ENCODE results near the gene NADSYN1. TPM values are rescaled to one million over a fixed set of nuclear protein-coding genes. Genes with fewer than 3 reads are reported as not detected.

Gene NADSYN1
- total RNA-seq, 1 experiment from 2014 or later, result 34.7 TPM

- Histone ChIP-seq H3K4me3 (no peak overlapping the region), H3K36me3 (no peaks in the 10 kb centered on the region), H3K9me3 (no peaks in the 10 kb centered on the region), H3K27me3 (peaks cover 4% of the 10 kb centered on the region)
- DNase-seq, result no peak
Observed at GRCh38 chr11:71429701-71430100, 23.3 kb upstream of the NADSYN1 start.

- H3K9me3 ChIP-seq, result no peaks in the 10 kb centered on the region
- no peak for DNase-seq
- H3K4me3 ChIP-seq, result no peak overlapping the region
- peaks cover 4% of the 10 kb centered on the region for H3K27me3 ChIP-seq
- no peaks in the 10 kb centered on the region for H3K36me3 ChIP-seq
Observed at GRCh38 chr11:71430166-71430565, 22.8 kb upstream of the NADSYN1 start.

- DNase-seq, result no peak
- H3K36me3 ChIP-seq, result no peaks in the 10 kb centered on the region
- peaks cover 4% of the 10 kb centered on the region for H3K27me3 ChIP-seq
- no peak overlapping the region for H3K4me3 ChIP-seq
- H3K9me3 ChIP-seq, result no peaks in the 10 kb centered on the region
Observed at GRCh38 chr11:71431271-71431670, 21.7 kb upstream of the NADSYN1 start.

- Histone ChIP-seq H3K36me3 (no peaks in the 10 kb centered on the region), H3K9me3 (no peaks in the 10 kb centered on the region), H3K4me3 (no peak overlapping the region), H3K27me3 (no peaks in the 10 kb centered on the region; the same call in 1 of the 2 replicates)
- no peak for DNase-seq
Observed at GRCh38 chr11:71432761-71433647, 20.0 kb upstream of the NADSYN1 start.

GRCh38 chr11:71433648-71434450, 19.2 kb upstream of the NADSYN1 start:
- H3K36me3 ChIP-seq, result no peaks in the 10 kb centered on the region
- no peaks in the 10 kb centered on the region; the same call in 1 of the 2 replicates for H3K27me3 ChIP-seq
- no peak for DNase-seq
- no peak overlapping the region for H3K4me3 ChIP-seq
- H3K9me3 ChIP-seq, result no peaks in the 10 kb centered on the region

GRCh38 chr11:71434576-71435130, 18.4 kb upstream of the NADSYN1 start:
- no peak for DNase-seq

GRCh38 chr11:71435278-71435951, 17.6 kb upstream of the NADSYN1 start:
- no peak for DNase-seq
- Histone ChIP-seq H3K9me3 (no peaks in the 10 kb centered on the region), H3K36me3 (no peaks in the 10 kb centered on the region), H3K4me3 (no peak overlapping the region), H3K27me3 (no peaks in the 10 kb centered on the region; the same call in 1 of the 2 replicates)

More at GRCh38 chr11:71434576-71435130, 18.4 kb upstream of the NADSYN1 start:
- H3K27me3 ChIP-seq, result no peaks in the 10 kb centered on the region; the same call in 1 of the 2 replicates
- no peaks in the 10 kb centered on the region for H3K9me3 ChIP-seq
- no peak overlapping the region for H3K4me3 ChIP-seq
- H3K36me3 ChIP-seq, result no peaks in the 10 kb centered on the region

- no peaks in the 10 kb centered on the region for H3K9me3 ChIP-seq
- no peak overlapping the region for H3K4me3 ChIP-seq
- no peaks in the 10 kb centered on the region for H3K36me3 ChIP-seq
- no peak for DNase-seq
- no peaks in the 10 kb centered on the region for H3K27me3 ChIP-seq
Observed at GRCh38 chr11:71436861-71437260, 16.1 kb upstream of the NADSYN1 start.

GRCh38 chr11:71437399-71437798, 15.6 kb upstream of the NADSYN1 start:
- no peaks in the 10 kb centered on the region for H3K36me3 ChIP-seq
- H3K27me3 ChIP-seq, result no peaks in the 10 kb centered on the region
- DNase-seq, result no peak
- no peak overlapping the region for H3K4me3 ChIP-seq
- no peaks in the 10 kb centered on the region for H3K9me3 ChIP-seq

- H3K27me3 ChIP-seq, result no peaks in the 10 kb centered on the region
- no peak overlapping the region for H3K4me3 ChIP-seq
- H3K9me3 ChIP-seq, result no peaks in the 10 kb centered on the region
- no peaks in the 10 kb centered on the region for H3K36me3 ChIP-seq
- no peak for DNase-seq
Observed at GRCh38 chr11:71437879-71438278, 15.1 kb upstream of the NADSYN1 start.

- no peaks in the 10 kb centered on the region for H3K27me3 ChIP-seq
- H3K36me3 ChIP-seq, result no peaks in the 10 kb centered on the region
- H3K9me3 ChIP-seq, result no peaks in the 10 kb centered on the region
- no peak overlapping the region for H3K4me3 ChIP-seq
- no peak for DNase-seq
Observed at GRCh38 chr11:71438650-71439049, 14.4 kb upstream of the NADSYN1 start.

- H3K36me3 ChIP-seq, result no peaks in the 10 kb centered on the region; the same call in 1 of the 2 replicates
- H3K27me3 ChIP-seq, result no peaks in the 10 kb centered on the region
- H3K9me3 ChIP-seq, result no peaks in the 10 kb centered on the region
- DNase-seq, result no peak
- H3K4me3 ChIP-seq, result no peak overlapping the region
Observed at GRCh38 chr11:71440021-71440755, 12.8 kb upstream of the NADSYN1 start.

GRCh38 chr11:71441251-71441650, 11.8 kb upstream of the NADSYN1 start:
- Histone ChIP-seq H3K4me3 (no peak overlapping the region), H3K27me3 (no peaks in the 10 kb centered on the region), H3K36me3 (peaks cover 3% of the 10 kb centered on the region), H3K9me3 (no peaks in the 10 kb centered on the region)
- no peak for DNase-seq

- Histone ChIP-seq H3K4me3 (no peak overlapping the region), H3K27me3 (no peaks in the 10 kb centered on the region), H3K9me3 (no peaks in the 10 kb centered on the region), H3K36me3 (peaks cover 3% of the 10 kb centered on the region)
- no peak for DNase-seq
Observed at GRCh38 chr11:71442123-71442522, 10.9 kb upstream of the NADSYN1 start.

GRCh38 chr11:71442880-71443279, 10.1 kb upstream of the NADSYN1 start:
- DNase-seq, result no peak
- Histone ChIP-seq H3K9me3 (no peaks in the 10 kb centered on the region), H3K36me3 (peaks cover 3% of the 10 kb centered on the region), H3K27me3 (no peaks in the 10 kb centered on the region), H3K4me3 (no peak overlapping the region)

Measured in MG63 (cell line).